ENCODE data around the gene NKX1-1.

NKX1-1 gene

GRCh38 chr4:1418494-1419285 lies 12.4 kb upstream of the NKX1-1 start:
- no peaks in the 10 kb centered on the region for H3F3A ChIP-seq (ENCODE audit: insufficient read depth, low read length)
- H3K79me2 ChIP-seq (ENCODE audit: low read length): no peaks in the 10 kb centered on the region
- no peak for DNase-seq
- H3K27me3 ChIP-seq (replicated peaks; ENCODE audit: insufficient read depth, low read length): peaks cover 3% of the 10 kb centered on the region
- no peak overlapping the region for H3K4me3 ChIP-seq (ENCODE audit: low read length)
- H3K27ac ChIP-seq (ENCODE audit: low read length): no peak overlapping the region
- no peaks in the 10 kb centered on the region for H4K20me1 ChIP-seq (ENCODE audit: insufficient read depth, low read length)
- TF ChIP-seq, protein P1, sequence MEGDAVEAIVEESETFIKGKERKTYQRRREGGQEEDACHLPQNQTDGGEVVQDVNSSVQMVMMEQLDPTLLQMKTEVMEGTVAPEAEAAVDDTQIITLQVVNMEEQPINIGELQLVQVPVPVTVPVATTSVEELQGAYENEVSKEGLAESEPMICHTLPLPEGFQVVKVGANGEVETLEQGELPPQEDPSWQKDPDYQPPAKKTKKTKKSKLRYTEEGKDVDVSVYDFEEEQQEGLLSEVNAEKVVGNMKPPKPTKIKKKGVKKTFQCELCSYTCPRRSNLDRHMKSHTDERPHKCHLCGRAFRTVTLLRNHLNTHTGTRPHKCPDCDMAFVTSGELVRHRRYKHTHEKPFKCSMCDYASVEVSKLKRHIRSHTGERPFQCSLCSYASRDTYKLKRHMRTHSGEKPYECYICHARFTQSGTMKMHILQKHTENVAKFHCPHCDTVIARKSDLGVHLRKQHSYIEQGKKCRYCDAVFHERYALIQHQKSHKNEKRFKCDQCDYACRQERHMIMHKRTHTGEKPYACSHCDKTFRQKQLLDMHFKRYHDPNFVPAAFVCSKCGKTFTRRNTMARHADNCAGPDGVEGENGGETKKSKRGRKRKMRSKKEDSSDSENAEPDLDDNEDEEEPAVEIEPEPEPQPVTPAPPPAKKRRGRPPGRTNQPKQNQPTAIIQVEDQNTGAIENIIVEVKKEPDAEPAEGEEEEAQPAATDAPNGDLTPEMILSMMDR (IDR thresholded peaks at IDR 0.05; ENCODE audit: low read length): no peak
- TF ChIP-seq EZH2phosphoT487 (IDR thresholded peaks at IDR 0.05; ENCODE audit: low read length): no peak
- no peak for TF ChIP-seq EZH2 (optimal IDR thresholded peaks at IDR 0.05; ENCODE audit: low read depth, low read length)
- no peaks in the 10 kb centered on the region for H3K9me2 ChIP-seq (replicated peaks; ENCODE audit: insufficient read depth, low read length)
- H3K4me2 ChIP-seq (ENCODE audit: low read depth, low read length): no peak overlapping the region
- H3K4me1 ChIP-seq (ENCODE audit: low read length): no peaks in the 10 kb centered on the region
- no peaks in the 10 kb centered on the region for H3K36me3 ChIP-seq (replicated peaks; ENCODE audit: insufficient read depth, low read length)
- H3K9ac ChIP-seq (ENCODE audit: low read length): no peak overlapping the region
- no peak overlapping the region for H2AFZ ChIP-seq (ENCODE audit: low read length)
- H3K9me3 ChIP-seq (replicated peaks; ENCODE audit: insufficient read depth, low read length): no peaks in the 10 kb centered on the region

DNA sequence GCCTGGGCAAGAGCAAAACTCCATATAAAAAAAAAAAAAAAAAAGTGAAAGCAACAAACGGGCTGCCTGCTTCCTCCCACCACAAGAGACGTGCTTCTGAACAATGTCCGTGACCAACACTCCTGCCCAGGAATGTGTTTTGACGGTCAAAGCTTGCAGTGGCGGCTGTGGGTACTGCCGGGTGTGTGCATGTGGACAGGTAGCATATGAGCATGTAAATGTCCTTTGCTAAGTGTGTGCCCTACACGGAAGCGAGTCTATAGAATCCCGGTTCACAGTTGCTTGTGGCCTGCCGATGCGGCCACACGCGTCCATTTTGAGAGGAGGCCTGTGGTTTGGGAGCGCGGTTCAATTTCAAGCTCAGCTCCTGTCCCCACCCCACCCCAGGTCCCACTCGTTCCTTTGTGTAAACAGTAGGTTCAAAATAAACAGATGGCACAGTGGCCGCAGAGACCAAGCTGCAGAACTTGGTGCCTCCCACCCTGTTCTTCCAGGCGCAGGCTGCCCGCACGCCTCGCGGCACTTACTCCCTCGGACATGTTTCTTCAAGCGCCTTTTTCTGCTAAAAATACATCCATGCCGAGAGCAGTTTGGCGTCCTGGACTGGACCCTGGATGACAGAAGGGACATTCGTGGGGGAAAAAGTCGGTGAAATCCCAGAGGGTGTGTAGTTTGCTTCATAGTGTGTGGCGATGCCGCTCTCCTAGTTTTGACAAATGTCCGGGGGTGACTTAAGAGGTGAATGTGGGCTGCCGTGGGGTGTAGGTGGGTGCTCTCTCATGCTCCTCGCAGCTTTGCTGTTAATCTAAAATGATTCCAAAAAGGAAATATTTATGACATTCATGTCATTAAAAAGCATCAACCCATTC lies 11.5 kb upstream of the NKX1-1 start:
- no peak overlapping the region for H3K4me2 ChIP-seq (ENCODE audit: low read depth, low read length)
- DNase-seq: no peak
- TF ChIP-seq, protein P1 (IDR thresholded peaks at IDR 0.05; ENCODE audit: low read length): no peak
- TF ChIP-seq EZH2 (optimal IDR thresholded peaks at IDR 0.05; ENCODE audit: low read depth, low read length): no peak
- no peak for TF ChIP-seq EZH2phosphoT487 (IDR thresholded peaks at IDR 0.05; ENCODE audit: low read length)
- H3K36me3 ChIP-seq (replicated peaks; ENCODE audit: insufficient read depth, low read length): no peaks in the 10 kb centered on the region
- no peak overlapping the region for H3K27ac ChIP-seq (ENCODE audit: low read length)
- H3K79me2 ChIP-seq (ENCODE audit: low read length): no peaks in the 10 kb centered on the region
- H3K9me3 ChIP-seq (replicated peaks; ENCODE audit: insufficient read depth, low read length): no peaks in the 10 kb centered on the region
- H3K27me3 ChIP-seq (replicated peaks; ENCODE audit: insufficient read depth, low read length): peaks cover 3% of the 10 kb centered on the region
- no peaks in the 10 kb centered on the region for H4K20me1 ChIP-seq (ENCODE audit: insufficient read depth, low read length)
- no peak overlapping the region for H2AFZ ChIP-seq (ENCODE audit: low read length)
- no peaks in the 10 kb centered on the region for H3K9me2 ChIP-seq (replicated peaks; ENCODE audit: insufficient read depth, low read length)
- no peak overlapping the region for H3K9ac ChIP-seq (ENCODE audit: low read length)
- no peaks in the 10 kb centered on the region for H3F3A ChIP-seq (ENCODE audit: insufficient read depth, low read length)
- no peaks in the 10 kb centered on the region for H3K4me1 ChIP-seq (ENCODE audit: low read length)
- no peak overlapping the region for H3K4me3 ChIP-seq (ENCODE audit: low read length)

DNA sequence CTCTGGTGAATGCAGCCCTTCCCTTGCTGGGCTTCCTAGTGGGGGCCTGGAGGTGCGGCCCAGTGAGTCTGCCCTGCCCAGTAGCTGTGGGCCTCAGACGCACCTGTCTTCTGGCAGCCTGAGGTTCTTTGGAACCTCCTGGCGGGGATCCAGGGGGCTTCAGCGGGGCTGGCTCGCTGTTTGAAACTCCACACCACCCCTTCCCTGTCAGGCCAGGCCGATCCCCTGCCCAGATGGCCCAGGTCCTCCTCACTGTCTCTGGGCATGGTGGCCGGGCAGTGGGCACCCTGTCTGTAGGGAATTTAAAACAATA lies 10.7 kb upstream of the NKX1-1 start:
- TF ChIP-seq, protein P1 (IDR thresholded peaks at IDR 0.05; ENCODE audit: low read length): no peak
- TF ChIP-seq EZH2 (optimal IDR thresholded peaks at IDR 0.05; ENCODE audit: low read depth, low read length): no peak
- no peak for TF ChIP-seq EZH2phosphoT487 (IDR thresholded peaks at IDR 0.05; ENCODE audit: low read length)
- DNase-seq: no peak
- no peaks in the 10 kb centered on the region for H4K20me1 ChIP-seq (ENCODE audit: insufficient read depth, low read length)
- no peaks in the 10 kb centered on the region for H3K36me3 ChIP-seq (replicated peaks; ENCODE audit: insufficient read depth, low read length)
- no peaks in the 10 kb centered on the region for H3K4me1 ChIP-seq (ENCODE audit: low read length)
- H3K79me2 ChIP-seq (ENCODE audit: low read length): no peaks in the 10 kb centered on the region
- H3K27me3 ChIP-seq (replicated peaks; ENCODE audit: insufficient read depth, low read length): peaks cover 3% of the 10 kb centered on the region
- no peak overlapping the region for H3K9ac ChIP-seq (ENCODE audit: low read length)
- no peak overlapping the region for H3K4me3 ChIP-seq (ENCODE audit: low read length)
- H3F3A ChIP-seq (ENCODE audit: insufficient read depth, low read length): no peaks in the 10 kb centered on the region
- no peak overlapping the region for H3K27ac ChIP-seq (ENCODE audit: low read length)
- H2AFZ ChIP-seq (ENCODE audit: low read length): no peak overlapping the region
- no peak overlapping the region for H3K4me2 ChIP-seq (ENCODE audit: low read depth, low read length)
- H3K9me2 ChIP-seq (replicated peaks; ENCODE audit: insufficient read depth, low read length): no peaks in the 10 kb centered on the region
- no peaks in the 10 kb centered on the region for H3K9me3 ChIP-seq (replicated peaks; ENCODE audit: insufficient read depth, low read length)

Data from MM.1S (cell line).